Caki2 (cell line): ENCODE results near the gene PTDSS2. TPM values are rescaled to one million over a fixed set of nuclear protein-coding genes. Genes with fewer than 3 reads are reported as not detected.
A peak's percentile ranks its signal among the peaks of the same experiment; 100 is the strongest.

Source experiments
- DNase-seq: peaks from one replicate; pipeline ENCODE4 v3.0.0-alpha.2; 2015; ENCODE audit warnings: low read depth
- in situ Hi-C: cut with HindIII; loops from 2 replicates; pipeline ENCODE4 v1.10.0; 2016; ENCODE audit warnings: low sequenced_read_pairs, low pct_unique_long_range_greater_than_20kb, mixed read lengths
- total RNA-seq: library from RNA; depleted of rRNA; stranded (reverse); fragments of >200 nt; shearing (Covaris generic); gene quantifications from 2 replicates; pipeline ENCODE4 v1.2.3, GENCODE V29; 2014; ENCODE audit warnings: low replicate concordance

The PTDSS2 gene
- total RNA-seq, 1 experiment from 2014 or later: 50.2 TPM

GRCh38 chr11:474914-475506, 24.9 kb downstream of the PTDSS2 start:
- in situ Hi-C loops: no loop called here
- no peak for DNase-seq

- DNase-seq: no peak
- in situ Hi-C loops: no loop called here
These were observed 25.9 kb downstream of the PTDSS2 start for GRCh38 chr11:475941-476340.

GRCh38 chr11:476416-476815, 26.3 kb downstream of the PTDSS2 start:
- in situ Hi-C loops: no loop called here

GRCh38 chr11:477052-477715, 27.1 kb downstream of the PTDSS2 start:
- in situ Hi-C loops: no loop called here
- DNase-seq: no peak

More at GRCh38 chr11:476416-476815, 26.3 kb downstream of the PTDSS2 start:
- DNase-seq: no peak

- no peak for DNase-seq
- in situ Hi-C loops: no loop called here
These were observed 29.2 kb downstream of the PTDSS2 start for GRCh38 chr11:479311-479710.

- in situ Hi-C loops: no loop called here
- no peak for DNase-seq
These were observed 34.5 kb downstream of the PTDSS2 start for GRCh38 chr11:484616-485015.

- no peak for DNase-seq
- in situ Hi-C loops: no loop called here
These were observed 36.1 kb downstream of the PTDSS2 start for GRCh38 chr11:486189-486588.

- in situ Hi-C loops: no loop called here
- no peak for DNase-seq
These were observed 37.5 kb downstream of the PTDSS2 start for GRCh38 chr11:487571-488021.

- no peak for DNase-seq
- in situ Hi-C loops: no loop called here
These were observed 38.0 kb downstream of the PTDSS2 start for GRCh38 chr11:488062-488461.

- in situ Hi-C loops: no loop called here
- DNase-seq: no peak
These were observed 38.5 kb downstream of the PTDSS2 start for GRCh38 chr11:488579-488978.

GRCh38 chr11:488992-489391, 38.9 kb downstream of the PTDSS2 start:
- in situ Hi-C loops: no loop called here
- no peak for DNase-seq

GRCh38 chr11:489610-490185, 39.6 kb downstream of the PTDSS2 start:
- in situ Hi-C loops: no loop called here
- no peak for DNase-seq

GRCh38 chr11:490186-490929, 40.3 kb downstream of the PTDSS2 start:
- DNase-seq: no peak
- in situ Hi-C loops: no loop called here

- in situ Hi-C loops: no loop called here
- DNase-seq: no peak
These were observed 40.8 kb downstream of the PTDSS2 start for GRCh38 chr11:490930-491260.

- in situ Hi-C loops: no loop called here
These were observed 41.3 kb downstream of the PTDSS2 start for GRCh38 chr11:491358-491757.

GRCh38 chr11:492427-493226, 42.5 kb downstream of the PTDSS2 start:
- in situ Hi-C loops: no loop called here
- peak; percentile 30 for DNase-seq

More at GRCh38 chr11:491358-491757, 41.3 kb downstream of the PTDSS2 start:
- DNase-seq: no peak

GRCh38 chr11:494761-495536, 44.9 kb downstream of the PTDSS2 start:
- in situ Hi-C loops: no loop called here
- DNase-seq: no peak

GRCh38 chr11:495537-495931, 45.5 kb downstream of the PTDSS2 start:
- DNase-seq: no peak
- in situ Hi-C loops: no loop called here
